Measurements from ENCODE around the gene KLHDC7B.

DNA sequence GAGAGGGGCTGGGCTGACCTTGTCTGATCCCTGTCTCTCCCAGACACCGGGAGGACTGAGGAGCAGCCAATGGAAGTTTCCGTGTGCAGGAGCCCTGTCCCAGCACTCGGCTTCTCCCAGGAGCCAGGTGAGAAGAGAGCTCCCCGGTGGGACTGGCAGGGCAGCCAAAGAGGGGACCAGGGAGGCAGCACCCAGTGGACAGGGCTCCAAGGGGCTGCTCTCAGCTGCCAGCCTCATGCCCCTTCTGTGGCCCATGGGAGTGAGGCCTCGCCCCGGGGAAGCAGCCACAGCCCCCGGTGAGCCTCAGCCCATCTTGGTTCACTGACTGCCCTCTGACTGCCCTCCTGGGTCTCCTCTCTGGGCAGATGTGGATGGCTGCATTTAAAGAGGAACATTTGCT lies 27.1 kb upstream of the KLHDC7B start:
- TF ChIP-seq POLR2AphosphoS5 (IDR thresholded peaks at IDR 0.05; ENCODE audit: low read depth, low read length) (no peak), POLR2A (IDR thresholded peaks at IDR 0.05; ENCODE audit: low read depth, low read length) (no peak)
